ENCODE measurements around the gene EIPR1.

The EIPR1 gene

GRCh38 chr2:3174626-3175567 is 202.7 kb downstream of the EIPR1 start:
- Histone ChIP-seq H3K27me3 (ENCODE audit: low read depth, low read length) (no peaks in the 10 kb centered on the region), H3K9me3 (ENCODE audit: control insufficient read depth in 1 of 2, low read length in 2 of 2) (no peaks in the 10 kb centered on the region), H3K4me1 (ENCODE audit: control insufficient read depth in 1 of 2, insufficient read depth in 2 of 2, low read length in 2 of 2) (no peaks in the 10 kb centered on the region), H3K4me3 (ENCODE audit: low read depth in 1 of 2, low read length in 2 of 2) (no peak overlapping the region), H3K27ac (ENCODE audit: low read length) (no peak overlapping the region), H3K36me3 (ENCODE audit: control insufficient read depth in 1 of 2, insufficient read depth in 2 of 2, low read length in 2 of 2) (peaks cover 0 to 36% of the 10 kb centered on the region in 2 donors)

- Histone ChIP-seq H3K36me3 (ENCODE audit: control insufficient read depth in 1 of 2, insufficient read depth in 2 of 2, low read length in 2 of 2) (peaks cover 0 to 36% of the 10 kb centered on the region in 2 donors), H3K9me3 (ENCODE audit: control insufficient read depth in 1 of 2, low read length in 2 of 2) (no peaks in the 10 kb centered on the region), H3K27ac (ENCODE audit: low read length) (no peak overlapping the region), H3K4me1 (ENCODE audit: control insufficient read depth in 1 of 2, insufficient read depth in 2 of 2, low read length in 2 of 2) (no peaks in the 10 kb centered on the region), H3K4me3 (ENCODE audit: low read depth in 1 of 2, low read length in 2 of 2) (no peak overlapping the region), H3K27me3 (ENCODE audit: low read depth, low read length) (no peaks in the 10 kb centered on the region)
Measured at GRCh38 chr2:3173031-3173430, 204.6 kb downstream of the EIPR1 start.

- H3K9me3 ChIP-seq (ENCODE audit: control insufficient read depth in 1 of 2, low read length in 2 of 2) = no peaks in the 10 kb centered on the region
Measured at GRCh38 chr2:3172265-3172935, 205.2 kb downstream of the EIPR1 start.

GRCh38 chr2:3171564-3172264 is 205.9 kb downstream of the EIPR1 start:
- H3K4me3 ChIP-seq (ENCODE audit: low read depth in 1 of 2, low read length in 2 of 2) = no peak overlapping the region
- H3K27ac ChIP-seq (ENCODE audit: low read length) = no peak overlapping the region
- H3K36me3 ChIP-seq (ENCODE audit: control insufficient read depth in 1 of 2, insufficient read depth in 2 of 2, low read length in 2 of 2) = peaks cover 0 to 25% of the 10 kb centered on the region in 2 donors
- H3K9me3 ChIP-seq (ENCODE audit: control insufficient read depth in 1 of 2, low read length in 2 of 2) = no peaks in the 10 kb centered on the region
- H3K27me3 ChIP-seq (ENCODE audit: low read depth, low read length) = no peaks in the 10 kb centered on the region
- H3K4me1 ChIP-seq (ENCODE audit: control insufficient read depth in 1 of 2, insufficient read depth in 2 of 2, low read length in 2 of 2) = no peaks in the 10 kb centered on the region

More at GRCh38 chr2:3172265-3172935, 205.2 kb downstream of the EIPR1 start:
- no peak overlapping the region for H3K27ac ChIP-seq (ENCODE audit: low read length)
- H3K27me3 ChIP-seq (ENCODE audit: low read depth, low read length) = no peaks in the 10 kb centered on the region
- no peaks in the 10 kb centered on the region for H3K4me1 ChIP-seq (ENCODE audit: control insufficient read depth in 1 of 2, insufficient read depth in 2 of 2, low read length in 2 of 2)
- H3K36me3 ChIP-seq (ENCODE audit: control insufficient read depth in 1 of 2, insufficient read depth in 2 of 2, low read length in 2 of 2) = peaks cover 0 to 32% of the 10 kb centered on the region in 2 donors
- H3K4me3 ChIP-seq (ENCODE audit: low read depth in 1 of 2, low read length in 2 of 2) = no peak overlapping the region

GRCh38 chr2:3170792-3171455 is 206.7 kb downstream of the EIPR1 start:
- Histone ChIP-seq H3K9me3 (ENCODE audit: control insufficient read depth in 1 of 2, low read length in 2 of 2) (no peaks in the 10 kb centered on the region), H3K27me3 (ENCODE audit: low read depth, low read length) (no peaks in the 10 kb centered on the region), H3K4me1 (ENCODE audit: control insufficient read depth in 1 of 2, insufficient read depth in 2 of 2, low read length in 2 of 2) (no peaks in the 10 kb centered on the region), H3K4me3 (ENCODE audit: low read depth in 1 of 2, low read length in 2 of 2) (no peak overlapping the region), H3K27ac (ENCODE audit: low read length) (no peak overlapping the region), H3K36me3 (ENCODE audit: control insufficient read depth in 1 of 2, insufficient read depth in 2 of 2, low read length in 2 of 2) (peaks cover 0 to 20% of the 10 kb centered on the region in 2 donors)

GRCh38 chr2:3169106-3169870 is 208.3 kb downstream of the EIPR1 start:
- H3K27me3 ChIP-seq (ENCODE audit: low read depth, low read length) = no peaks in the 10 kb centered on the region

GRCh38 chr2:3168230-3168891 is 209.3 kb downstream of the EIPR1 start:
- no peak overlapping the region for H3K27ac ChIP-seq (ENCODE audit: low read length)
- no peak overlapping the region for H3K4me3 ChIP-seq (ENCODE audit: low read depth in 1 of 2, low read length in 2 of 2)
- H3K27me3 ChIP-seq (ENCODE audit: low read depth, low read length) = no peaks in the 10 kb centered on the region
- H3K36me3 ChIP-seq (ENCODE audit: control insufficient read depth in 1 of 2, insufficient read depth in 2 of 2, low read length in 2 of 2) = peaks cover 0 to 14% of the 10 kb centered on the region in 2 donors
- peaks cover 0 to 7% of the 10 kb centered on the region in 2 donors for H3K9me3 ChIP-seq (ENCODE audit: control insufficient read depth in 1 of 2, low read length in 2 of 2)
- no peaks in the 10 kb centered on the region for H3K4me1 ChIP-seq (ENCODE audit: control insufficient read depth in 1 of 2, insufficient read depth in 2 of 2, low read length in 2 of 2)

More at GRCh38 chr2:3169106-3169870, 208.3 kb downstream of the EIPR1 start:
- Histone ChIP-seq H3K9me3 (ENCODE audit: control insufficient read depth in 1 of 2, low read length in 2 of 2) (peaks cover 0 to under 1% of the 10 kb centered on the region in 2 donors), H3K36me3 (ENCODE audit: control insufficient read depth in 1 of 2, insufficient read depth in 2 of 2, low read length in 2 of 2) (peaks cover 0 to 20% of the 10 kb centered on the region in 2 donors), H3K4me3 (ENCODE audit: low read depth in 1 of 2, low read length in 2 of 2) (no peak overlapping the region), H3K4me1 (ENCODE audit: control insufficient read depth in 1 of 2, insufficient read depth in 2 of 2, low read length in 2 of 2) (no peaks in the 10 kb centered on the region), H3K27ac (ENCODE audit: low read length) (no peak overlapping the region)

GRCh38 chr2:3163401-3163800 is 214.2 kb downstream of the EIPR1 start:
- no peaks in the 10 kb centered on the region for H3K4me1 ChIP-seq (ENCODE audit: control insufficient read depth in 1 of 2, insufficient read depth in 2 of 2, low read length in 2 of 2)
- H3K4me3 ChIP-seq (ENCODE audit: low read depth in 1 of 2, low read length in 2 of 2) = no peak overlapping the region
- no peak overlapping the region for H3K27ac ChIP-seq (ENCODE audit: low read length)
- H3K27me3 ChIP-seq (ENCODE audit: low read depth, low read length) = no peaks in the 10 kb centered on the region
- H3K9me3 ChIP-seq (ENCODE audit: control insufficient read depth in 1 of 2, low read length in 2 of 2) = peaks cover 0 to 21% of the 10 kb centered on the region in 2 donors
- H3K36me3 ChIP-seq (ENCODE audit: control insufficient read depth in 1 of 2, insufficient read depth in 2 of 2, low read length in 2 of 2) = no peaks in the 10 kb centered on the region

- Histone ChIP-seq H3K4me3 (ENCODE audit: low read depth in 1 of 2, low read length in 2 of 2) (no peak overlapping the region), H3K36me3 (ENCODE audit: control insufficient read depth in 1 of 2, insufficient read depth in 2 of 2, low read length in 2 of 2) (no peaks in the 10 kb centered on the region), H3K4me1 (ENCODE audit: control insufficient read depth in 1 of 2, insufficient read depth in 2 of 2, low read length in 2 of 2) (no peaks in the 10 kb centered on the region), H3K27me3 (ENCODE audit: low read depth, low read length) (no peaks in the 10 kb centered on the region), H3K9me3 (ENCODE audit: control insufficient read depth in 1 of 2, low read length in 2 of 2) (peaks cover 0 to 21% of the 10 kb centered on the region in 2 donors), H3K27ac (ENCODE audit: low read length) (no peak overlapping the region)
Measured at GRCh38 chr2:3162442-3163077, 215.1 kb downstream of the EIPR1 start.
